ENCODE data around the gene ETNK2.

GRCh38 chr1:204093421-204093717 is 58.5 kb downstream of the ETNK2 start:
- no peak for TF ChIP-seq CTCF (IDR thresholded peaks at IDR 0.05; ENCODE audit: poor library complexity)
- TF ChIP-seq EZH2 (IDR thresholded peaks at IDR 0.05; ENCODE audit: borderline replicate concordance) = no peak
- TF ChIP-seq EZH2phosphoT487 (IDR thresholded peaks at IDR 0.05; ENCODE audit: low read depth, severe bottlenecking, unreplicated experiment) = no peak
